CD4-positive, alpha-beta memory T cell (primary cell): ENCODE measurements around the gene TPSG1. TPM values are rescaled to one million over a fixed set of nuclear protein-coding genes. Genes with fewer than 3 reads are reported as not detected.
"Not testable (repeated sequence)": the region's sequence is repeated elsewhere in the genome, so short reads cannot be mapped to it uniquely, and the experiment has no call there.

Experiments used
- CTCF ChIA-PET: fragments of 350-600 bp; sonication (Branson Sonifier 250); formaldehyde crosslinking; loops from one replicate; lab custom pipeline; 2021; ENCODE audit warnings: inconsistent platforms; ENCODE audit not compliant: partially characterized antibody; lab: Charles Lee
- POLR2A ChIA-PET: fragments of 350-600 bp; sonication (Branson Sonifier 250); formaldehyde crosslinking; loops from one replicate; lab custom pipeline; 2021; ENCODE audit not compliant: partially characterized antibody; lab: Charles Lee
- DNase-seq, 5 donors: peaks; one replicate each; pipeline versions ENCODE4 v3.0.0 to v3.0.0-alpha.2; 2020 to 2022; ENCODE audit warnings: mixed read lengths in 1 of 5
- H3K27ac ChIP-seq: one replicate; pipeline ENCODE4 v1.7.0; 2013; ENCODE audit warnings: low read depth, low read length
- H3K27me3 ChIP-seq: 2 replicates; pipeline ENCODE4 v1.7.0; 2013; ENCODE audit warnings: mild to moderate bottlenecking, low read length, moderate library complexity; ENCODE audit not compliant: insufficient read depth
- H3K36me3 ChIP-seq: 2 replicates; pipeline ENCODE4 v1.7.0; 2013; ENCODE audit warnings: mild to moderate bottlenecking, low read length, moderate library complexity; ENCODE audit not compliant: insufficient read depth
- H3K4me1 ChIP-seq: 2 replicates; pipeline ENCODE4 v1.7.0; 2013; ENCODE audit warnings: mild to moderate bottlenecking, low read length, moderate library complexity; ENCODE audit not compliant: insufficient read depth
- H3K4me3 ChIP-seq, 2 donors: one replicate each; pipeline ENCODE4 v1.7.0; 2013; ENCODE audit warnings: low read length in 2 of 2, mild to moderate bottlenecking in 1 of 2
- H3K9me3 ChIP-seq, 2 donors: one replicate each; pipeline ENCODE4 v1.7.0; 2013; ENCODE audit warnings: low read length in 2 of 2, control low read depth in 1 of 2; ENCODE audit not compliant: control insufficient read depth in 1 of 2
- H3K27ac Mint-ChIP-seq, 7 donors: one replicate each; pipeline ENCODE4 v1.8.0; 2020 to 2021; ENCODE audit warnings: mixed read lengths in 7 of 7, mild to moderate bottlenecking in 6 of 7, inconsistent platforms in 3 of 7, moderate library complexity in 3 of 7
- H3K27me3 Mint-ChIP-seq, 2 donors: one replicate each; pipeline ENCODE4 v1.8.0; 2020 to 2021; ENCODE audit warnings: mixed read lengths in 2 of 2
- H3K36me3 Mint-ChIP-seq, 2 donors: one replicate each; pipeline ENCODE4 v1.8.0; 2020 to 2021; ENCODE audit warnings: mixed read lengths in 2 of 2, inconsistent platforms in 1 of 2, mild to moderate bottlenecking in 1 of 2
- H3K4me1 Mint-ChIP-seq, 4 donors: one replicate each; pipeline ENCODE4 v1.8.0; 2020 to 2021; ENCODE audit warnings: mixed read lengths in 4 of 4, mild to moderate bottlenecking in 1 of 4
- H3K4me3 Mint-ChIP-seq, 8 donors: one replicate each; pipeline ENCODE4 v1.8.0; 2020 to 2021; ENCODE audit warnings: mixed read lengths in 8 of 8, mild to moderate bottlenecking in 7 of 8, moderate library complexity in 6 of 8, inconsistent platforms in 3 of 8
- H3K9me3 Mint-ChIP-seq, 8 donors: one replicate each; pipeline ENCODE4 v1.8.0; 2020 to 2021; ENCODE audit warnings: mixed read lengths in 8 of 8, mild to moderate bottlenecking in 5 of 8, inconsistent platforms in 3 of 8, moderate library complexity in 1 of 8
- intact Hi-C: fragments of 100-400 bp; cut with micrococcal nuclease; formaldehyde crosslinking; loops from one replicate; pipeline ENCODE4 v1.15.1; 2023
- polyA plus RNA-seq, 2 donors: library from polyadenylated mRNA; unstranded; fragments of 300-500 nt; fragmentation: Illumina TruSeq; gene quantifications; one replicate each; pipeline ENCODE4 v1.2.3, GENCODE V29; 2021
- total RNA-seq, 2 experiments: library from RNA; stranded (reverse); gene quantifications; one replicate each; pipeline ENCODE4 v1.2.3, GENCODE V29; 2021

TPSG1 gene
- total and polyA plus RNA-seq, 4 experiments from 2014 or later, result not detected

GRCh38 chr16:1229476-1229875 lies 4.4 kb upstream of the TPSG1 start:
- H3K27ac Mint-ChIP-seq, H3K36me3 Mint-ChIP-seq, H3K27me3 ChIP-seq, H3K4me1 Mint-ChIP-seq, intact Hi-C loops, H3K9me3 Mint-ChIP-seq, H3K4me3 Mint-ChIP-seq, H3K9me3 ChIP-seq, H3K27me3 Mint-ChIP-seq, POLR2A ChIA-PET, CTCF ChIA-PET, H3K27ac ChIP-seq, H3K4me3 ChIP-seq, H3K36me3 ChIP-seq, H3K4me1 ChIP-seq: not testable (repeated sequence)
- peak in 1 of 5 donors; percentile 3 for DNase-seq

- H3K36me3 Mint-ChIP-seq, H3K4me1 Mint-ChIP-seq, H3K9me3 Mint-ChIP-seq, H3K4me1 ChIP-seq, H3K9me3 ChIP-seq, intact Hi-C loops, POLR2A ChIA-PET, H3K27ac ChIP-seq, H3K36me3 ChIP-seq, DNase-seq, H3K27me3 Mint-ChIP-seq, H3K4me3 Mint-ChIP-seq, H3K27ac Mint-ChIP-seq, CTCF ChIA-PET, H3K27me3 ChIP-seq, H3K4me3 ChIP-seq: not testable (repeated sequence)
Measured at GRCh38 chr16:1228227-1228626, 3.2 kb upstream of the TPSG1 start.

- H3K27me3 ChIP-seq, H3K4me1 ChIP-seq, H3K36me3 ChIP-seq, H3K9me3 Mint-ChIP-seq, H3K4me3 ChIP-seq, H3K27ac Mint-ChIP-seq, DNase-seq, CTCF ChIA-PET, H3K4me1 Mint-ChIP-seq, H3K27me3 Mint-ChIP-seq, H3K9me3 ChIP-seq, POLR2A ChIA-PET, H3K36me3 Mint-ChIP-seq, intact Hi-C loops, H3K27ac ChIP-seq, H3K4me3 Mint-ChIP-seq: not testable (repeated sequence)
Measured at GRCh38 chr16:1226692-1227091, 1.6 kb upstream of the TPSG1 start.

GRCh38 chr16:1225728-1226311 lies 752 bp upstream of the TPSG1 start:
- H3K27ac ChIP-seq, H3K4me1 ChIP-seq, H3K9me3 Mint-ChIP-seq, H3K36me3 Mint-ChIP-seq, H3K27ac Mint-ChIP-seq, POLR2A ChIA-PET, H3K4me1 Mint-ChIP-seq, CTCF ChIA-PET, H3K9me3 ChIP-seq, H3K4me3 ChIP-seq, H3K27me3 ChIP-seq, H3K27me3 Mint-ChIP-seq, H3K4me3 Mint-ChIP-seq, intact Hi-C loops, H3K36me3 ChIP-seq: not testable (repeated sequence)
- DNase-seq, result peak in 1 of 5 donors; percentile 29

- Mint-ChIP-seq H3K27me3 (peaks cover 1 to 4% of the 10 kb centered on the region in 2 donors), H3K36me3 (no peaks in the 10 kb centered on the region), H3K9me3 (no peaks in the 10 kb centered on the region), H3K4me1 (no peaks in the 10 kb centered on the region), H3K4me3 (no peak overlapping the region), H3K27ac (no peak overlapping the region)
- ChIA-PET POLR2A (no interaction called here), CTCF (no interaction called here)
- Histone ChIP-seq H3K4me1 (no peaks in the 10 kb centered on the region), H3K27me3 (no peaks in the 10 kb centered on the region), H3K9me3 (no peaks in the 10 kb centered on the region), H3K27ac (no peak overlapping the region), H3K36me3 (no peaks in the 10 kb centered on the region), H3K4me3 (no peak overlapping the region)
- intact Hi-C loops, result no loop called here
- DNase-seq, result peak in 1 of 5 donors; percentile 25
Measured at GRCh38 chr16:1224558-1224957, 510 bp downstream of the TPSG1 start.

- H3K27me3 ChIP-seq, result no peaks in the 10 kb centered on the region
- ChIA-PET POLR2A (no interaction called here), CTCF (interaction anchor here (1.0 kb wide), 1 partner anchor 512 kb away, joined by 3 read pairs; no protein-coding TSS in a partner anchor)
- Mint-ChIP-seq H3K36me3 (no peaks in the 10 kb centered on the region), H3K9me3 (no peaks in the 10 kb centered on the region), H3K4me3 (peak overlapping the region in 1 of 8 donors; percentile 47), H3K27me3 (peaks cover 1 to 4% of the 10 kb centered on the region in 2 donors), H3K27ac (no peak overlapping the region), H3K4me1 (no peaks in the 10 kb centered on the region)
- intact Hi-C loops, result no loop called here
- no peaks in the 10 kb centered on the region for H3K36me3 ChIP-seq
- H3K4me1 ChIP-seq, result no peaks in the 10 kb centered on the region
- no peak for DNase-seq
- H3K4me3 ChIP-seq, result no peak overlapping the region
- H3K27ac ChIP-seq, result no peak overlapping the region
- H3K9me3 ChIP-seq, result no peaks in the 10 kb centered on the region
Measured at GRCh38 chr16:1223355-1224214, 1.5 kb downstream of the TPSG1 start.

GRCh38 chr16:1222553-1223354 lies 2.3 kb downstream of the TPSG1 start:
- Mint-ChIP-seq H3K4me1 (no peaks in the 10 kb centered on the region), H3K4me3 (no peak overlapping the region), H3K36me3 (no peaks in the 10 kb centered on the region), H3K27me3 (peaks cover 3 to 4% of the 10 kb centered on the region in 2 donors), H3K9me3 (no peaks in the 10 kb centered on the region), H3K27ac (no peak overlapping the region)
- Histone ChIP-seq H3K9me3 (no peaks in the 10 kb centered on the region), H3K27ac (no peak overlapping the region), H3K4me3 (no peak overlapping the region), H3K27me3 (no peaks in the 10 kb centered on the region), H3K4me1 (no peaks in the 10 kb centered on the region), H3K36me3 (no peaks in the 10 kb centered on the region)
- DNase-seq, result peak in 1 of 5 donors; percentile 24
- intact Hi-C loops, result no loop called here
- POLR2A ChIA-PET, result no interaction called here
- CTCF ChIA-PET, result interaction anchor here (1.0 kb wide), 1 partner anchor 511 kb away, joined by 3 read pairs; no protein-coding TSS in a partner anchor
